LNCaP clone FGC (cell line): ENCODE measurements around the gene KIAA1217.
"Not testable (repeated sequence)": the region's sequence is repeated elsewhere in the genome, so short reads cannot be mapped to it uniquely, and the experiment has no call there.

Experiments
- DNase-seq: peaks from one replicate; pipeline ENCODE4 v3.0.0-alpha.2; 2011; ENCODE audit warnings: low read depth
- H3K4me3 ChIP-seq: 2 replicates; pipeline ENCODE4 v1.5.1; 2011; ENCODE audit warnings: mild to moderate bottlenecking, low read depth, low read length, control low read depth
- CTCF ChIP-seq: IDR thresholded peaks from 2 replicates; pipeline ENCODE4 v1.5.1; 2012; ENCODE audit warnings: mild to moderate bottlenecking; ENCODE audit not compliant: control insufficient read depth, insufficient read depth; ENCODE audit errors: extremely low read depth

The KIAA1217 gene

GRCh38 chr10:24346877-24347519, 138.1 kb downstream of the KIAA1217 start:
- no peak overlapping the region for H3K4me3 ChIP-seq
- TF ChIP-seq CTCF = no peak
- no peak for DNase-seq

GRCh38 chr10:24349379-24350001, 140.6 kb downstream of the KIAA1217 start:
- H3K4me3 ChIP-seq = no peak overlapping the region
- no peak for DNase-seq
- TF ChIP-seq CTCF = no peak

- no peak for DNase-seq
- no peak overlapping the region for H3K4me3 ChIP-seq
- TF ChIP-seq CTCF = no peak
Measured at GRCh38 chr10:24350070-24350921, 141.4 kb downstream of the KIAA1217 start.

- not testable (repeated sequence) for H3K4me3 ChIP-seq, DNase-seq
Measured at GRCh38 chr10:24350922-24351225, 141.9 kb downstream of the KIAA1217 start.

DNA sequence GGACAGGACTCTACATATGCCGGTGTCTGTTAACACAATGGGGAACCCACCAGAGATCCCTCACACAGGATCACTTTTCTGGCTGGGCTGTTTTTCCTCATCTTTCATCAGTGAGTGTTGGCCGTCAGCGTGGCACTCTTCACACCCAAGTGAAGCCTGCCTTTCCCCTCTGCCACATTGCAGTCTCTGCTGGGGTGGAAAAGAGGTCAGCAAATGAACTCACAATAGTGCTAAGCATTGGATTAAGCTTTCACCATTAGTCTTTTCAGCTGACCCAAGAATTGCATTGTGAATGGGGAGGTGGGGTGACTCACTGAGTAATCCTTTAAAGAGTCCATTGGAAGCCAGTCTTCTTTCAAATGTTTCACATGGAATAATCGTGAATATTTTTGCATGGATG, 143.0 kb downstream of the KIAA1217 start:
- no peak for TF ChIP-seq CTCF
- DNase-seq = no peak
- no peak overlapping the region for H3K4me3 ChIP-seq

DNA sequence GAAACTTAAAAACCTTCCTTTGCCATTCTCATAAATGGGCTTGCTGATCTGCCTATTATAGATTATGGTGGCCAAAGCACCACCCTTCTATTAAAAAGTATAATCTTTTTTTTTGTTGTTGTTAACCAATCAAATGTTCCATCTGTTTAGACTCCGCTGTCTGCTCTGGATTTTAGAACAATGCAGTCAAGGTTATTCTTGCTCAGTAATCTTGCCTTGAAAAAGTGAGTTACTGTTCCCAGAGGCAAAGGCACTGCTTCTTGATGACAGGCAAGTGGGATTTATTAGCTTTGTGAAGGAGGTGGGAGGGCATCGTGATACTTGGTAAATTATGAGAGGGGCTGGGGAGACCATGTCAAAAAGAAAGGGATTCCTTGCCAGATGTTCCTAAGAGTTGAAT, 143.5 kb downstream of the KIAA1217 start:
- no peak for TF ChIP-seq CTCF
- DNase-seq = no peak
- H3K4me3 ChIP-seq = no peak overlapping the region

GRCh38 chr10:24353319-24353718, 144.4 kb downstream of the KIAA1217 start:
- H3K4me3 ChIP-seq = no peak overlapping the region
- DNase-seq = no peak
- TF ChIP-seq CTCF = no peak
